OCI-LY7 (cell line): ENCODE data around the gene FAM111A.

Source experiments
- CTCF ChIP-seq: fragments of 200-600 bp; sonication (generic); conservative IDR thresholded peaks from 2 replicates; pipeline ENCODE4 v1.5.1; 2014; ENCODE audit warnings: mild to moderate bottlenecking, antibody characterized with exemption, low read length, moderate library complexity, mixed read lengths
- EZH2phosphoT487 ChIP-seq: fragments of 200-600 bp; sonication (generic); IDR thresholded peaks from 2 replicates; pipeline ENCODE4 v1.6.1; 2018; ENCODE audit warnings: low read depth, borderline replicate concordance, mild to moderate bottlenecking, mixed run types, antibody characterized with exemption, low read length, moderate library complexity, mixed read lengths

GRCh38 chr11:59137190-59137589, 5.5 kb upstream of the FAM111A start:
- TF ChIP-seq CTCF = no peak
- no peak for TF ChIP-seq EZH2phosphoT487
